ENCODE results near the gene CYSTM1.

GRCh38 chr5:140192715-140193430, 17.9 kb downstream of the CYSTM1 start:
- no peak for TF ChIP-seq POLR2A (IDR thresholded peaks at IDR 0.05)
- no peak for TF ChIP-seq CTCF (IDR thresholded peaks at IDR 0.05)

All from suprapubic skin (tissue), 3 donors.